ENCODE results near the gene TMEM229B. TPM values are rescaled to one million over a fixed set of nuclear protein-coding genes. Genes with fewer than 3 reads are reported as not detected.

Gene TMEM229B
- total RNA-seq, 1 experiment from 2014 or later = 0.07 TPM

DNA sequence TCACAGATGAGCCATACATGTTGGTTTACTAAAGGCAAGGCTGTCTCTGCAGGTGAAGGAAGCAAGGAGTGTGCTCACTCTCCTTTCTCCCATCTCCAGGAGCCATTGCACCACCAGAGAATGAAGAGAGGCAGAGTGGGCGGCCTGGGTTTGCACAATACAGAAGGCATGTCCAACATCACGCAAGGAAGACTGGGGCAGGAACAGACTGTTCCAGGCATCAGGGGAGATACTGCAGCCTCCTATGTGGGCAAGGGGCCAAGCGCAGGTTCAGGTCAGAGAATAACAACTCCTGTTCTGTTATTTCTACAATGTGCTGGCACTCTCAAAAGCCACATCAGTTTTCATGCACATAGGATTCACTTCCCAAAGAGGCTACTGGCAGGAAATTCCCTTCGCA, 1.7 kb upstream of the TMEM229B start:
- DNase-seq (ENCODE audit: extremely low read depth, low read depth) = no peak

DNA sequence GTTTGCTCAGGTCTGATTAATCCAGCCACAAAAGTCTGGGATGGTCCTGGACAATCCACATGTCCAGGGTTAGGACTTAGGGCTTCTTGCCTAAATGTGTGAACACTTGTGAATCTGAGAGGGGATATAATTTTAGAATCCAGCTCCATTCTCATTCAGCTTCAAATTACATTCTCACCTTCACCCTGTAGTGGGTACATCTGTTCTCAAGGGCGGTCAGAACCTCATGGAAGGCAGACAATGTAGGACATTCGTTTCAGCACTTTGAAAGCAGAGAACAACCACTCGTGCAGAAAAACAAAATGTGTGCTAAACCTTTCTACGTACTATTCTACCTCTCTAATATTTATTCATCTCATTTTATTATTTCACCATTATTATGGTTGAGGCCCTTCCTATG, 1.2 kb downstream of the TMEM229B start:
- DNase-seq (ENCODE audit: extremely low read depth, low read depth) = no peak

DNA sequence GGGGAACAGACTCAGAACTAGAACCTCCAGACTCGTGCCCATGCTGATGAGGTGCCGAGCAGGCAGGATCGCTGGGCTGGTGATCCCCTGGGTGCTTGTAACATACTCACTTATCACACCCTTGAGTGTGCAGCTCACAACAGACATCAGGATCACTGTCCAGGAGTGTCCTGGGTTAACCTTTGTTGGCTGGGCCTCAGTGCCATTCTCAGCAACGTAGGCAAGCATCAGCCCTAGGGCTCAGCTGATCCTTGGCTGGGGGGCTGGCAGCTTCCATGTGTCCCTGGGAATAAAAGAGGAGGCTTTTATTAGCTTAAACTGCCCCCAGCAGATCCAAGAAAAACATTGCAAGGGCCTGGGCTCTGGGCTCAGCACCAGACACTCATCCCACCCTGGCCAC, 1.6 kb downstream of the TMEM229B start:
- no peak for DNase-seq (ENCODE audit: extremely low read depth, low read depth)

DNA sequence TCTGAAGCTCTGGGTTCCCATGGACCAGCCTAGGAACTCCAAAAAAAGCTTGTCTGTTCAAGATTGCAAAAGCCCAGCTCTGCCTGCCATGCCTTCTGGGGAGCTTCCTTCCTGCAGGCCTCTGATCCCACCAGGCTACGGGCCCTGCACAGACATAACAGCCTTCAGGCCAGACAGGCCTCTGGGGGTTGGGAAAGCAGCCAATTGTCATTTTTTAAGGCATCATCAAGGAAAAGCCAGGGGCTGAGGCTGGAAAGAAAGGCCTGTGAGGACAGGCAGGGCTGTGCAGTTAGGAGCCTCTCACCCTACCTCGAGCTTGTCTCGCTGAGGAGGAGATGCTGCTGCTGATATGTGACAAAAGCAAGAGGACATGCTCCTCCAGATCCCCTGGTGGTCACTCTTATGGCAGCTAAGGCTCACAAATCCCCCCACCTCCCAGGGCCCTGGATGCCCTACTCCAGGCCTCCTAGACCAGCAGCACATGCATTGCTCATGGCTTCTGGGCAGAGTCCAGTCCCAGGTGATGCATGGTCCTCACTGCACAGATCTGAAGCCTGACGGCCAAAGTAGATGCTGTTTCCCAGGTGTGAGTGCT, 2.9 kb downstream of the TMEM229B start:
- DNase-seq (ENCODE audit: extremely low read depth, low read depth) = no peak

DNA sequence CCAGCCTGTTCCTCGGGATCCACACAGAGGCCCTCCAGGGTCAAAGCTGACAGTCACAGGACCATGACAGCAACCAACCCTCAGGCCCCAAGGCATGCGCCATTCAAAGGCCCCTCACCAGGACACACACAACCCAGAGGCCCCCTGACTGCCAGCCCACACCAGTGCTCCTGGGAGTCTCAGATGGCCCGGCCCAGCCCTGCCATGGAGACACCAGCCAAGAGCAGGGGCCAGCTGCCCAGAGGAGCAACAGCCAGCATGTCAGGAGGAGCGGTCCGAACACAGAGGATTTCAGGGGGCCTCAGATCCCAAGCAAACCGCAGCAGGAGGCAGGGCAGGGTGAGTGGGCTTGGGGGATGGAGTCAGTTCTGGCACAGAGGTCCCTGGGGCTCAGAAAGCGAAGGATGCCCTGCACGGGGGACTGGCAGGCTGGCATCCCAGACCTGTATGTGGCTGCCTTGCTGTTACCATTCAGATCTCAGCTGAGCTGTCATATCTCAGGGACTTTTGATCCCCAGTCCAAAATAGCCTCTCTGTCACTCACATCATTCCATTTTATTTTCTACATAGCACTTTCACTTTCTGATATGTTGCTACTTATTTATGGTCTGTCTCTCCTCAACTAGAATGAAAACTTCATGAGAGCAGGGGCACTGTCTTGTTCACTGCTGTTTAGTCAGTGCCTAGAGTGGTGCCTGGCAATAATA, 4.8 kb downstream of the TMEM229B start:
- no peak for DNase-seq (ENCODE audit: extremely low read depth, low read depth)

DNA sequence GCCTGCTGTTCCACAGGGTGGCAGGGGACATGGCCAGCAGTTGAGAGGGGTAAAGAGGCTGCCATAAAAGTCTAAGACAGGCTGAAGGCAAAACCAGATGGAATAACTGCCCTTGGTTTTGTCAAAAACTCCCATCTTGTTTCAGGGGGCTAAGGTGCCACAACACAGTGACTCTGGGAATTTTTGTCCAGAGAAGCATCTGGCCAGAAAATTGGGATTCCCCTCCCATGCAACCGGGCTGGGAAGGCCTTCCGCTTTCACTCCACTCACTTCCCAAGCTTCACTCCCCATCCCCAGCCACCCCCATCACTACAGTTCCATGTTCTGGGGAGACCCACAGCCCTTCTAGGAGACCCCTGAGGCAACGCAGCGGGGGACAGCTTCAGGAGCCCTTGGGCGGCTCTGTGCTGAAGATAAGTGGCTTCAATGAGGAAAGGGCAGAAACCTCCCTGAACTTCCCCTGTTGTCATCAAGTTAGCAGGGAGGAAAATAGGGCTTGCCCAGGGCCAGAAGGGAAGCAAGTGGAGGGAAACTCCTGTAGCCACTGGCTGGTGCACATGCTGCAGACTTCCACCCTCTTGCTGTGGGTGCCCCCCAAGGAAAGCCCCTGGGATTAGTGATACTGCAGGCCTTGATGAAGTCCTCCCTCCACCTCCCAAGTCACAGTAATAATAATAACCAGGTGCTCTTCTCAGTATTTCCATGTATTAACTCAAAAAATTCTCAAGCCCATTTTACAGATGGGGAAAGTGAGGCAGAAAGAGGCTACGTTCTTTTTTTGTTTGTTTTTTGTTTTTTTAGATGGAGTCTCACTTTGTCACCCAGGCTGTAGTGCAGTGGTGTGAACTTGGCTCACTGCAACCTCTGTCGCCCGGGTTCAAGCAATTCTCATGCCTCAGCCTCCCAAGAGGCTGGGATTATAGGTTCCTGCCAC, 6.0 kb downstream of the TMEM229B start:
- no peak for DNase-seq (ENCODE audit: extremely low read depth, low read depth)

DNA sequence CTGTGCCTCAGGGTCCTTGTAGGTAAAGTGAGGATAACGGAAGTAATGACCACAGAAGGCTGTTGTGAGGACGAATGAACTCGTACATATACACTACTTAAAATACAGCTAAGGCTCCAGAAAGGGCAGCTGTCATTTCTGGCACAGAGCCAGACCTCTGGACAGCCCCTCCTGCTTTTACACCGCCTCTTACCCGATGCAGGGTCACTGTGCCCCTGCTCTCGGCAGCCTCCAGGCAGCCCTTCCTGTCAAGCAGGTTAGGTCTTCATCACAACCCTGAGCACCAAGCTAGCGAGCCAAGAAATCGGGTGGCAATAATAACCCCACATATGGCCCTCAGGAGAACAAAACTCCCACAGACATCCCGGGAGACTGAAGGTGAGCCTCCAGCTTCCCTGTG, 8.5 kb downstream of the TMEM229B start:
- DNase-seq (ENCODE audit: extremely low read depth, low read depth) = no peak

DNA sequence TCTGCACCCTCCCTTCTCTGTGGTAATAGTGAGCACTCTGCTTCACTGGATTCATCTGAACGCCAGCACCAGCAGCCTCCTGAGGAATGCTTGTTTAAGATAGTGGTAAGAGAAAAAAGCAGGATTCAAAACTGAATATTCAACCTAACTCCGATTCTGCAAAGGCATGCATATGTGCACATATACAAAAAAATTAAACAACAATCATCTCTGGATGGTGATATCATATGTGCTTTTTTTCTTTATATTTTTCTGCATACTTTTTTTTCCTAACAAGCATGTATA, 9.8 kb downstream of the TMEM229B start:
- no peak for DNase-seq (ENCODE audit: extremely low read depth, low read depth)

DNA sequence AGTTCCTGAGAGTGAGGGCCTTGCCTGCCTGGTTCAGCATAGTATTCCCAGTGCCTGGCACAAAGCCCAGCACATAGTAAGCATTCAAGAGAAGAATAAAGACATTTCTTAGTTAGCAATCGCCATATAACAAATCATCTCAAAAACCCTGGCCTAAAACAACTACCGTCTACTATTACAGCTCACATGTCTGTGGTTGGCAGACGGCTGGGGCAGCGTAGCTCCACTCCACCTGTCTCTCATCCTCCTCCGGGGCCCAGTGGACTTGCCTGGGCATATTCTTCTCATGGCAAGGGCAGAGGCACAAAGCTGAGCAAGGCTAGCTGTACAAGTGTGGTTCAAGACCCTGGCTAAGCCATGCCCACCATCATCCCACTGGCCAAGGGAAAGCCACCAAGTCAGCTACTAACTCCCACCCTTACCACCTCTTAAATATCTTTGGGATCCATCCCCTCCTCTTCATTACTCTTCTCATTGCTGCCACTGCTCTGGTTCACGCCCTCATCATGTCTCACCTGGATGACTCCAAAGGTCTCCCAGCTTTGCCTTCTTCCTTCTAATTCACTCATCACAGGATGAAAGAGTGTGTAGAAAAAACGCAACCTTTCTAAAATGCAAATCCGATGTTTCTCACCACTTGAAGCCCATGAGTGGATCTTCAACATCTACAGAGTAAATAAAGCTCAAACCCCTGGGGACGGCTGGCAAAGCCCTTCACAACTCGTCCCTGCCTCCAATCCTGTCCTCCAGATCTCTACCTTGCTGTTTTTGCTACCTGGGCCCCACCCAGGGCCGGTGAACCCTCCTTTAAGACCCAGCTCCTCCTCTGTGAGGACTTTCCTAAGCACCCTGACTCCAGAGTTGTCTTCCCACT, 10.4 kb downstream of the TMEM229B start:
- DNase-seq (ENCODE audit: extremely low read depth, low read depth) = no peak

DNA sequence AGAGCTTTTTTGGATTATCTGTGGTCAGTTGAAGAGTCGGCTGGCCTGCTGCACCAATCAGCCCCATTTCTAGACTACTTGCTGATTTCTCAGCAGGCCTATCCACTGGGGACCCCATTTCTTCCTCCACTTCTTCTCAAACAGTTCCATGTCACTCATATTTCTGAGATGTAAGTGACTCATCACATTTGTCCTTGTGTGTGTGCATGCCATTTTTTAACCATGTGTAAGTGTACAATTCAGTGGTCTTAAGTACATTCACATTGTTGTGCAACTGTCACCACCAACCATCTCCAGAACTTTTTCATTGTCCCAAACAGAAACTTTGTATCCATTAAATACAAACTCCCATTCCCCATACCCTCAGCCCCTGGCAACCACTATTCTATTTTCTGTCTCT, 14.2 kb downstream of the TMEM229B start:
- DNase-seq (ENCODE audit: extremely low read depth, low read depth) = no peak

DNA sequence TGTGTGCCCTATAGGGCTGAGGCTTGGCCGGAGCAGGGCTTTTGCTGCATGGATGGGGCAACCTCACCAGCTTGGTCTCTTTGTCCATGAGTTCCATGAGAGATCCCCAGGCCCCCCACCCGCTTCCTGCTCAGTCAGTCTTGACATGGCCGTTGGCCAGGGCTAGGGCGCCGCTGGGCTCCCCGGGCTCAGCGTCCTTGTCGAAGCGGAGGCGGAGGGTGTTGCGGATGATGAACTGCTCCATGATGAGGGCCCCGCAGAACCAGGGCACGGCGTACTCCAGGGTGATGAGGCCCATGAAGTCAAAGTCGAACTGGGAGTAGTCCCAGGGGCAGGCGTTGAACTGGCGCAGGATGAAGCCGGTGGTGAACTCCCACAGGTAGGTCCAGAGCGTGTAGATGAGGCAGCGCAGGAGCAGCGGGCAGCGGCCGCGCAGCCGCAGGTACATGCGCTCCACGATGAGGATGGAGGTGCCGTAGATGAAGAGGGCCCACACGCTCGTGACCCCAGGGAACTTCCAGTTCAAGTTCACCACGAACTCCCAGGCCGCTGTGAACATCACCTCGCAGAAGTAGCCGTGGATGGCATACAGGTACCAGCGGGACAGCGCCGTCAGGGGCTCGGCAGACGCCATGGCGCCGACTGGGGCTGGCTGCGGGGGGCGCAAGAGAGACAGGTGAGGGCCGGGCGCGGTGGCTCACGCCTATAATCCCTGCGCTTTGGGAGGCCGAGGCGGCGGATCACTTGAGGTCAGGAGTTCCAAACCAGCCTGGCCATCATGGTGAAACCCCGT, 15.0 kb downstream of the TMEM229B start:
- DNase-seq (ENCODE audit: extremely low read depth, low read depth) = no peak

DNA sequence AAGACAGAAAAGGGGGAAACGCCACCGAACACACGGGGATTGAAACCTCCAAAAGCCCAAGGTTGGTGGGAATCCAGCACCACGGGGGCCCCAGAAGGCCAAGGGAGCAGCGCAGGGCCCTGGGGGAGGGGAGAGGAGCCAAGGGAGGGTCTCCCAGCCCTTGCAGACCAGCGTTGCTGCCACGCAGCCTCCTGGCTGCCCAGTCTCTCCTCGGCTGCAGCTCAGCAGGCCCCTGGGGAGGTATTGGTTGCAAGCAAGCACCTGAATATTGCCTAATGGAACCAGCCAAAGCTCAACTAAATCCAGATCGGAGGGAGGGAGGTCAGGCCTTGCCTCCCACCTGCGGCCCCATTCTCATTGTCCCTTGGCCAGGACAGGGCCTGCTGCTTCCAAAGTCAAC, 15.8 kb downstream of the TMEM229B start:
- DNase-seq (ENCODE audit: extremely low read depth, low read depth) = no peak

DNA sequence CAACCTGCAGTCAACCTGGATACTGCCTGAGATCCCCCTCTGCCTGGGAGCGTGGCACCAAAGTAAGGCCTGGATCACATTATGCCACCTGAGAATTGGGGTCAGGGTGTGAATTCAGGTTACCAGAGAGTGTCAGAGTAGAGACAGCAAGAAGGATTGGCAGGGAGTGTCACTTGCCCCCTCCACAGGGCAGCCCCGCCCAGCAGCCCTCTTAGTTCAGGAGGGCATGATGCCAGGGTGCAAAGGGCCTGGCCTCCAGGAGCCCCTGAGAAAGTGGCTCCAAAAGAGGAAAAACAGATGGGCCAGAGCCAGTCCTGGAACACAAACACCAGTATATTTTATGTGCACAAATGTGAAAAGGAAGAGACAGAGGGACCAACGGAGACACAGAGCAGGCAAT, 18.6 kb downstream of the TMEM229B start:
- no peak for DNase-seq (ENCODE audit: extremely low read depth, low read depth)

DNA sequence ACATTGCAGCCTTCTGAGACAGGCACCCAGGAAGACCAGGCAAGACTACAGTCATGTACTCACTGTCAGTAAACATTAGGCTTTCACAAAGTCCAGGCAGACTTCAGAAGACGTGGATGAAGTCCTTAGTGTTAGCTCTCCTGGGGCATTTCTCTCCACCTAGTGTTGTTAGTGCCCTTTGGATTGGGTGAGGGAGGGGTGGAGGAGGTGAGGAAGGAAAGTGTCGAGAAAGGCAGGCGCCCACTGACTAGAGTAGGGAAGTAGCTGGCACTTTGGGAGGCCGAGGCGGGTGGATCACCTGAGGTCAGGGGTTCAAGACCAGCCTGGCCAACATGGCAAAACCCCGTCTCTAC, 20.2 kb downstream of the TMEM229B start:
- DNase-seq (ENCODE audit: extremely low read depth, low read depth) = no peak

DNA sequence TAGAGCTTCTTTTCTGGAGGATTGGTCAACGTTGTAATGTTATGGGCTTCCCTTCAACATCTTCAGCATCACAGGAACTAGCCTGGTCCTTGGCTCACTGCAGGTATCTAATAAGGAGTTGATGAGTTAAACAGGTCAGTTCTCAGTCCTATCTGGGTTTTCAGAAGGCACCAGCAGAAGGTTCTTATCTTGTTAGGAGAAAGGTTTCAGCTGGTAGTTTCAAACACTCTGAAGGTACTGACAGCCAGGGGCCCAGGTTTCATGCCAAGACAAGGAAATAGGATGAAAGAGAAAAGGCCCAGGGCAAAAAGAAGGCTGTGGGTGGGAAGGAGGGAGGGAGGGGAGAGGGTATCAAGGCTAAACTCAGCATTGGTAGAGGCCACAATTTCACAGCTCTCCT, 21.4 kb downstream of the TMEM229B start:
- no peak for DNase-seq (ENCODE audit: extremely low read depth, low read depth)

DNA sequence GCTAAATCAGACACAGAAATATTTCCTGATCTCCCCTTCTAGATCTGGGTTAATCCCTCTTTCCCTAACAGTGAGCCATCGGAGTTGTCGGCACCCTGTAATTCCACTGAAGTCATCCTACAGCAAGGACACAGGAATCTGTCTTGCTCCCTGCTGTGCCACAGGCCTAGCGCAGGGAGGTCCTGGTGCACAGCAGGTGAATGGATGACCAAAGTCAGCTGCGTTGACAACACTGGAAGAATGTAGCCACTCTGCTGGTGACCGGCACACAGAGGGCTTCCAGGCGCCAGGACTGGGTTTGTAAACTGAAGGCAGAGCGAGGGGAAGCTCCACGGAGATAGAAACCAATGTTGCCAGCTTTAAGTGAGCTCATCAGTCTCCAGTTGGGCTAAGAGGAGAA, 23.6 kb downstream of the TMEM229B start:
- DNase-seq (ENCODE audit: extremely low read depth, low read depth) = no peak

DNA sequence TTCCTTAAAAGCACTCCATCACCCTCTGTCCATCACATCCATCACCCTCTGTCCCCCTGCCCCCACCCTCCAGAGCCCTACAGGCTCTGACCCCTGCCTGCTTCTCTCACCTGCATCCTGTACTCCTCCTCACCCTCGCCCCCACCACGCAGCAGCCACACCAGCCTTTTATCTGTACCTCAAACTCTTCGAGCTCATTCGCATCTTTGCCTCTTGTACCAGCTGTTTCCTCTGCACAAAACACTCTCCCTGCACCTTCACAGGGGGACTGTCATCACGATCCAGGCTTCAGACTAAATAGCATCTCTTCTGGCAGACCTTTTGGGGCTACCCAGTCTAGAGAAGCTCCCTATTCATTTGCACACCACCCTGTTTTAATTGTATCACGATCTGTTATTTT, 24.1 kb downstream of the TMEM229B start:
- DNase-seq (ENCODE audit: extremely low read depth, low read depth) = no peak

DNA sequence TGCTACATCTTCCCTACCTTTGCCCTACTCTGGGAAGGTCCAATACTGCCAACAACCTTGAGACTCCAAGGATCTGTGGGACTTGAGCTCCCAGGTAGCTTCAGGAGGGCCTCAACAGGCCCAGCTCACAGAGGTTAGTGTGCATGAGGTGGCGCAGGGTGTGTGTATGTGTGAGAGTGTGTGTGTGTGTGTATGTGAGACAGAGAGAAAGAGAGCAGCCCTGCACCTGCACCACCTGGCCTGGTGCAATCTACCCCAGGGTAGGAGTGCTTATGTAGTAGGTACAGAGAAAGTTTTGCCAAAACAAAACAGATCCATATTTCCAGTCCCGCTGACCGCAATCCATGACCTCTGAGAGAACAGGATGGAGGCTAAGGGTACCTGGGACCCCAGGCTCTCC, 24.6 kb downstream of the TMEM229B start:
- no peak for DNase-seq (ENCODE audit: extremely low read depth, low read depth)

DNA sequence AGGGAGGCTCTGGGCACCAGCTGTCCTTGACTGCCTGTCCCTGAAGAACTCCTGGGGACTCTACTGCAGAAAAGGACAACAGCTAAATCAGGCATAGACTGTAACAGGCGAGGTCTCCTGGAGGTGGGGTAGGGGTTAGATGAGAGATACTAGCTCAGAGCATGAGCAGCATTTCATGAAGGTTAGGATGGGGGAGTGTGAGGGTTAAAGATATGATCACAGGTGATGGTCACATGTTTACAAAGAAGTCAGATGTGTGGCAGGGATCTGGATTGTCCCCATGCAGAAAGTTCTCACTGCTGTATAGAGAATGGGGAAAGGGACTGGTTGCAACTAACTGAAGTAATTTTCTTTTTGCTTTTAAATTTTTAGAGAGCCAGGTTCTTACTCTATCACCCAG, 26.5 kb downstream of the TMEM229B start:
- DNase-seq (ENCODE audit: extremely low read depth, low read depth) = no peak

DNA sequence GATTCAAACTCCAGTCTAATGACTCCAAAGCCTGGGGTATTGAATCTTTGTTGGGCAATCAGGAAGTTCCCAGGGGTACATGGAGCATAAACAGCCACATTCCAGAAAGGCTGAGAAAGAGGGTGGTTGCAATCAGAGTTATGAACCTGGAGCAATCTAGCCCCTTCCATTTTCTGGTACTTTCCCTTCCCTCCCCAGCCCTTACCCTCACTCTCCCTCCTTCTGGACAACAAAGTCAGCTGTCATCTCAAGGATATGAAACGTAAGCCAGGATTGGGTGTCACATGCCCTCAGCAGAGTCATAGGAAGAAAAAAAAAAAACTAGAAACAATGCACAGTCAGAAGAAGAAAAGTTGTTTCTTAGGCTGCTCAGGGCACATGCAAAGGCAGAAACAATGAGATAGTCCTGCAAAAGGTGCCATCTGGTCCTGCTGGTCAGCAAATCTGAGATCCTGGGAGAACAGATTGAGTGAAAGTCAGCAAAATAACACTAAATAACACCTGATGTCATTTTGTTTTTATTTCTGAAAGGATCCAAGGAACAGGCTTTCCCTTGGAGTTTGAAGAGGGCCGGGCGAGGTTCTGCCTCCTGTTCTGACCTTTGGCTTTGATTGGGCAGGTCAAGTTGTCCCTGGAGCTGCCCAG, 27.1 kb downstream of the TMEM229B start:
- DNase-seq (ENCODE audit: extremely low read depth, low read depth) = no peak

All from NCI-H460 (cell line).